ENCODE measurements around the gene PSMF1. TPM values are rescaled to one million over a fixed set of nuclear protein-coding genes. Genes with fewer than 3 reads are reported as not detected.

The PSMF1 gene
- total and polyA plus RNA-seq, 4 donors = 37.5 to 161 (median 68.2) TPM

- WGBS, 2 donors = 85 to 90% methylated on average over 2 of the region's 2 CpGs
- ATAC-seq (ENCODE audit: insufficient read depth, low FRiP score) = no peak
- no peak overlapping the region for H3K4me3 ChIP-seq
- no peak for TF ChIP-seq CTCF (IDR thresholded peaks at IDR 0.05; ENCODE audit: control extremely low read depth, extremely low read depth)
- no peaks in the 10 kb centered on the region for H3K9me3 ChIP-seq (ENCODE audit: control insufficient read depth in 4 of 4, insufficient read depth in 3 of 4, low read length in 3 of 4)
- H3K4me1 ChIP-seq (ENCODE audit: control insufficient read depth in 5 of 5, insufficient read depth in 5 of 5, low read length in 5 of 5) = no peaks in the 10 kb centered on the region
- no peaks in the 10 kb centered on the region for H3K27me3 ChIP-seq (ENCODE audit: control insufficient read depth in 3 of 3, insufficient read depth in 3 of 3, low read length in 2 of 3)
- peaks cover 19 to 51% (median 35%) of the 10 kb centered on the region in 4 donors for H3K36me3 ChIP-seq (ENCODE audit: control insufficient read depth in 4 of 4, insufficient read depth in 4 of 4, low read length in 4 of 4)
- DNase-seq = no peak
- H3K27ac ChIP-seq (ENCODE audit: low read depth in 1 of 2, low read length in 1 of 2) = no peak overlapping the region
- no peak overlapping the region for H3K9ac ChIP-seq (ENCODE audit: insufficient read depth in 1 of 2, low read length in 2 of 2)
Measured at GRCh38 chr20:1163653-1164052, 45.3 kb downstream of the PSMF1 start.

- DNase-seq (no peak), ATAC-seq (ENCODE audit: insufficient read depth, low FRiP score) (no peak)
- Histone ChIP-seq H3K4me3 (no peak overlapping the region), H3K9ac (ENCODE audit: insufficient read depth in 1 of 2, low read length in 2 of 2) (no peak overlapping the region), H3K27ac (ENCODE audit: low read depth in 1 of 2, low read length in 1 of 2) (no peak overlapping the region), H3K4me1 (ENCODE audit: control insufficient read depth in 5 of 5, insufficient read depth in 5 of 5, low read length in 5 of 5) (no peaks in the 10 kb centered on the region), H3K27me3 (ENCODE audit: control insufficient read depth in 3 of 3, insufficient read depth in 3 of 3, low read length in 2 of 3) (no peaks in the 10 kb centered on the region), H3K9me3 (ENCODE audit: control insufficient read depth in 4 of 4, insufficient read depth in 3 of 4, low read length in 3 of 4) (no peaks in the 10 kb centered on the region), H3K36me3 (ENCODE audit: control insufficient read depth in 4 of 4, insufficient read depth in 4 of 4, low read length in 4 of 4) (peaks cover 22 to 57% (median 47%) of the 10 kb centered on the region in 4 donors)
- WGBS, 2 donors = 96 to 99% methylated on average over 7 of the region's 7 CpGs
- TF ChIP-seq CTCF (IDR thresholded peaks at IDR 0.05; ENCODE audit: control extremely low read depth, extremely low read depth) = no peak
Measured at GRCh38 chr20:1164871-1165270, 46.5 kb downstream of the PSMF1 start.

- TF ChIP-seq CTCF (IDR thresholded peaks at IDR 0.05; ENCODE audit: control extremely low read depth, extremely low read depth) = no peak
- Histone ChIP-seq H3K9ac (ENCODE audit: insufficient read depth in 1 of 2, low read length in 2 of 2) (no peak overlapping the region), H3K4me1 (ENCODE audit: control insufficient read depth in 5 of 5, insufficient read depth in 5 of 5, low read length in 5 of 5) (no peaks in the 10 kb centered on the region), H3K27me3 (ENCODE audit: control insufficient read depth in 3 of 3, insufficient read depth in 3 of 3, low read length in 2 of 3) (no peaks in the 10 kb centered on the region), H3K9me3 (ENCODE audit: control insufficient read depth in 4 of 4, insufficient read depth in 3 of 4, low read length in 3 of 4) (no peaks in the 10 kb centered on the region), H3K27ac (ENCODE audit: low read depth in 1 of 2, low read length in 1 of 2) (no peak overlapping the region), H3K36me3 (ENCODE audit: control insufficient read depth in 4 of 4, insufficient read depth in 4 of 4, low read length in 4 of 4) (peaks cover 20 to 56% (median 47%) of the 10 kb centered on the region in 4 donors), H3K4me3 (no peak overlapping the region)
- ATAC-seq (ENCODE audit: insufficient read depth, low FRiP score) = no peak
- 84 to 91% methylated on average over 1 of the region's 1 CpG for WGBS, 2 donors
- no peak for DNase-seq
Measured at GRCh38 chr20:1165521-1165920, 47.1 kb downstream of the PSMF1 start.

GRCh38 chr20:1165941-1166340 is 47.5 kb downstream of the PSMF1 start:
- no peak for DNase-seq
- TF ChIP-seq CTCF (IDR thresholded peaks at IDR 0.05; ENCODE audit: control extremely low read depth, extremely low read depth) = no peak
- H3K9ac ChIP-seq (ENCODE audit: insufficient read depth in 1 of 2, low read length in 2 of 2) = no peak overlapping the region
- H3K9me3 ChIP-seq (ENCODE audit: control insufficient read depth in 4 of 4, insufficient read depth in 3 of 4, low read length in 3 of 4) = no peaks in the 10 kb centered on the region
- WGBS, 2 donors = 79 to 93% methylated on average over 9 of the region's 9 CpGs
- no peak overlapping the region for H3K27ac ChIP-seq (ENCODE audit: low read depth in 1 of 2, low read length in 1 of 2)
- no peaks in the 10 kb centered on the region for H3K27me3 ChIP-seq (ENCODE audit: control insufficient read depth in 3 of 3, insufficient read depth in 3 of 3, low read length in 2 of 3)
- no peak for ATAC-seq (ENCODE audit: insufficient read depth, low FRiP score)
- H3K4me1 ChIP-seq (ENCODE audit: control insufficient read depth in 5 of 5, insufficient read depth in 5 of 5, low read length in 5 of 5) = no peaks in the 10 kb centered on the region
- H3K36me3 ChIP-seq (ENCODE audit: control insufficient read depth in 4 of 4, insufficient read depth in 4 of 4, low read length in 4 of 4) = peaks cover 19 to 55% (median 47%) of the 10 kb centered on the region in 4 donors
- no peak overlapping the region for H3K4me3 ChIP-seq
